ENCODE data around the gene LRRC28.
A peak's percentile ranks its signal among the peaks of the same experiment; 100 is the strongest.

LRRC28 gene

GRCh38 chr15:99250001-99250400, 1.3 kb upstream of the LRRC28 start:
- no peak for DNase-seq

- DNase-seq: no peak
These were observed 806 bp upstream of the LRRC28 start for GRCh38 chr15:99250494-99250856.

DNA sequence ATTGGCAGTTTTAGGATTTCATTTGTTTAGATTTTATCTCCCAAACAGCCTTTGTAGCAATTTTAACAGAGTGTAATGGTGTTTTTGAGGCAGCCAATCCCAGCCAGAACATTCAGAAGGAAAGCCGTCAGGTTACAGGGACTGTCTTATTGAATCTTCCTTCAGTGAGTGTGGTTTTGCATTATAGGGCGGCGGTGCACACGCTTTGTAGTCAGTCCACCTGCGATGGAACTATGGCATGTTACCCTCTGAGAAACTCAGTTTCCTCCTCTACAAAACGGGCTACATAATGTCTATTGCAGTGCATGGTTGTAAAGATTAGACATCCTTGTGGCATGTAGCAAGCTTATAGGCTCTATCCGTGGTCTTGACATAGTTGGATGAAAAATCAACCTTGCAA, 1.0 kb downstream of the LRRC28 start:
- DNase-seq: no peak

DNA sequence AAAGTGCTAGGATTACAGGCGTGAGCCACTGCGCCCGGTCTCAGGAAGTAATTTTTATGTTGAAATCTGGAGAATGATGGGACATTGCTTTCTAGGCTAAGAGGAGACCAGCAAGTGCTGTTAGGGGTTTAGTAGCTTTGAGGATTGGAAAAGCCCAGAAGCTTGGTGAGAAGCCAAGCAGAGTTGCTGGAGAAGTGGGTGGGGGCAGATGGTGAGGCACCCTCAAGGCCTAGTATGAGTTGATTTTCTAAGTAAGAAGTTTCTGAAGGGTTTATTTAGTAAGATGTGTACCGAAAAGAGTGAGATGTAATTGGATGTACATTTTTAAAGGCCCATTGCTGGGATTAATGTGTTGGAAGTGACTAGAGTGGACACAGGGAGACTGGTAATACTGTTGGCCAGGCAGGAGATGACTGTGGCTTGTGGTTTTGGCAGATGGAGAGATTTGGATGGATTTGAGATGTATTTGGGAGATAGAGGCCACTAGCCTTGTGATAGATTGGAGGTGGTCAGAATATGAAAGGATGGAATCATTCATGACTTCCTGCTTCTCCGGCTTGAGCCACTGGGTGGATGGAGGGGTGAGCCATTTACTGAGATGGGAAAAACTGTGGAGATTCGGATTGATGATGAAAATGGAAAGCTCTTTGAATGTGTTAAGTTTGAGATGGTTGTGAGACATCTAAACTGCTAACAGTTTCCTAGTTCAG, 2.3 kb downstream of the LRRC28 start:
- DNase-seq: no peak

DNA sequence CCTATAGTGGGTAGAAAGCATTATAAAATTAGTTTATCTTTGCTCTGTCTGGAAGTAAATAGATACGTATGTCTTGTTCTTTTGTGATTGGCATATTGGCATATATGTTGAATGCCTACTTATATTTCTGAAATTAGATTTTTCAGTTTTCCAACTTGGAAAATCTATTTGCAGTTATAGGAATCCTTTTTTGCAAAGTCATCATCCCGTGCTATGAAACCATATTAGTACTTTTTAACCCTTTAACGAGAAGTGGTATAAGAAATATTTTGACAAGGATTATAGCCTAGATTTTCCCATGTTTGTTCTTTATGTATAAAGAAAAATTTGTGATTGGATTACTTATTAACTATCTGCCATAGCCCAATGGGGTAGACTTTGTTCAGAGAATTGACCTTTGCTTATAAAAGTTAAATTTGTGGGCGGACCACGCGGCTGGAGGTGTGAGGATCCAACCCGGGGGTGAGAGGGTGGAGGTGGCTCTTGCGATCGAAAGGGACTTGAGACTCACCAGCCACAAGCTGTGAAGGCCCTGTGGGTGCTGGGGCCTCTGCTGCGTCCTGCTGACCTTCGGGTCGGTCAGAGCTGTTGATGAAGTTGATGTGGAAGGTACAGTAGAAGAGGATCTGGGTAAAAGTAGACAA, 5.9 kb downstream of the LRRC28 start:
- no peak for DNase-seq

- no peak for DNase-seq
These were observed 12.8 kb downstream of the LRRC28 start for GRCh38 chr15:99264125-99264524.

DNA sequence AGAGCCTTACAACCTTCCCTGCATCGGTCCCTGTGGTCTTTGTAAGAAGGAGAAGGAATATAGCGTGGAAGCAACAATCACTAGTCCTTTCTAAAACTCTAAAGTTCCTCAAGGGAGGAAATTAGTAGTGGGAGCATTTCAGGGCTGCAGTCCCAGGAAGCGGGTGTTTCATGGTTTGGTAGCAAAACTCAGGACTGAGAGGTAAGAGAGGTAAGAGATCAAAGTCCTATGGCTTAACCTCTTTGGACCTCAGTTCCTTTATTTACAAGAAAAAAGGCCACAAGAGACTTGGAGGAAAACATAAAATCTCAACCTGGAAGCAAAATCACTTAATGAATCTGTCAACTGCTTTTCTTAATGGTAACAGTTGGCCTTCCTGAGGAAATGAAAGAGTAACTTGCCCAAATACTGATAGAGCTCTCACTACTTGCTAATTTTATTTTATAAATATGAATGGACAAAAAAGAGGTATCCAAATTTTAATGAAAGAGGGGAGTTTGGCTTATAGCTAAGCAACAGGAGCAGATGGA, 14.3 kb downstream of the LRRC28 start:
- DNase-seq: no peak

DNA sequence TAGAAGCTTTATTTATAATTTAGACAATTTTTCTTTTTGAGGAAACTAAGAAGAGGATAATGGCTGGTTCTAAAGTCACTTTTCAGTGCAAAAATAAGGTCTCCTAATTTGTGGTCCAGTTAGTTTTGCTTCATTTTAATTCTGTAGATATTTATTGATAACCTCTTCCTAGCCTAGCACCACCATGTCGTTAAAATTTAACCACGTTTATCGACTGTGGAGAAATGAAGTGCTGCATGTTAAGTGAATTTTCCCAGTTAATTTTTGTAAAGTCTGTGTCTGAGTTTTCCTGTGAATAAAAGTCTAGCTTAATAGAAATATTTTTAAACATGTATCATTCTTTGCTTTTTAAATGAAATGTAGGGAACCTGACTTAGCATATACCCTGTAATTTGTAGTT, 16.7 kb downstream of the LRRC28 start:
- DNase-seq: no peak

DNA sequence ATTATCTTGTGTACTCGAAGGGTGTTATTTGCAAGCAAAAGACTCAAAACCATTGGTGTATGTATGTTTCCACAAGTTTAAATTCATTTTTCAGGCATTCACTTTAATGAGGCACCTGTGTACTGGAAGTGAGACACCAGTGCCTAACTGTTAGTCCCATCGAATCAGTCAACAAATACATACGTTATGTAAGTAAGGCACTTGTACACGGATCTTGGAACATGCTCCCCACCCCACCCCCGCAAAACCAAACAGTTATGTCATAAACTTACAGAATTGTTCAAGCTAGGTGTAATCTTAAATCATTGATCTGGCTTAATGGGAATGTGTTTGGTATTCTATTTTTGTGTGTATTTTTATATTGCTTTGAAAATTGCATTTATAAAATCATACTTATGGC, 17.1 kb downstream of the LRRC28 start:
- DNase-seq: no peak

DNA sequence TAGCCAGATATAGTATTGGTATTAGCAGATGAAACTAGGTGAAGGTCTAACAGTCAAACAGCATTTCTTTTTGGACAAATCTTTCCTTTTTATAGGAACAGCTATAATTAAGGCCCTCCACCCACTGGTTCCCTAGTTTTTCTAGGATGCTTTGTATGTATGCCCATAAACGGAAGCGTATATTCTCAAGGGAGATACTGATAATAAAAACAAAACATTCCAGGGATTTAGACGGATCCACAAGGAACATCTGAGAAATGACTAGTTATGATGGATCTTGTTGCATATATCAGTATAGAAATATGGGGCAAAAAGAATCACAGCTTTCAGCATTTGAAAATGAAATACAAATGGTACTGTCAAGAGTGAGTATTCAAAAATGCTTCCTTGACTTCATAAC, 22.5 kb downstream of the LRRC28 start:
- DNase-seq: no peak

- no peak for DNase-seq
These were observed 23.8 kb downstream of the LRRC28 start for GRCh38 chr15:99275061-99275460.

GRCh38 chr15:99275525-99276128, 24.3 kb downstream of the LRRC28 start:
- DNase-seq: no peak

GRCh38 chr15:99279290-99279689, 28.0 kb downstream of the LRRC28 start:
- no peak for DNase-seq

GRCh38 chr15:99279827-99280226, 28.5 kb downstream of the LRRC28 start:
- no peak for DNase-seq

DNA sequence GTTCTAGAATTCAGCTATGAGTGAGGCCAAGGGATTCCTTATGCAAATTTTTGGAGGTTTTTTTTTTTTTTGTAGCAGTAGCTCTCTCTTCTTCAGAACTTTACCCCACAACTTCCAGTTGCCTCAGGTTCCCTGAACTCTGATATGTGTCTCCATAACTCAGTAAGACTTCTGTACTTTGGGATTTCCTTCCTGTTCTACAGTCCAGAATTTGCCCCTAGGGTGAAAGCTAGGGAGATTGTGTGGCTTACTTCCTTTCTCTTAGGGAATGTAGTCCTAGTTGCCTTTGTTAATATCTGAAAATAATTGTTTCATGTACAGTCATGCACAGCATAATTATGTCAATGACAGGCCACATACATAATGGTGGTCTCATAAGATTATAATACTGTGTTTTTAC, 30.8 kb downstream of the LRRC28 start:
- peak; percentile 20 for DNase-seq

DNA sequence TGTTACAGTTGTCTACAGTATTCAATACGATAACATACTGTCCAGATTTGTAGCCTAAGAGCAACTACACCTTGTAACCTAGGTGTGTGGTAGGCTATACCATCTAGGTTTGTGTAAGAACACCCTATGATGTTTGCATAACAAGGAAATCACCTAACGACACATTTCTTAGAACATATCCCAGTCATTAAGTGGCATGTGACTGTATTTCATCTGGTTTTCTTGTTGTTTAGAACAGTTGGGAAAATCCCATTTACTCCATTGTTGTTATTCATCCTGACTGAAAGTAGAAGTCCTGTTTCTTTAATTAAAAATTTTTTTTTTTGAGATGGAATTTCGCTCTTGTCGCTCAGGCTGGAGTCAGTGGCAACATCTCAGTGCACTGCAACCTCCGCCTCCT, 31.3 kb downstream of the LRRC28 start:
- peak; percentile 76 for DNase-seq

- DNase-seq: peak; percentile 50
These were observed 32.4 kb downstream of the LRRC28 start for GRCh38 chr15:99283717-99284116.

GRCh38 chr15:99291643-99292042, 40.4 kb downstream of the LRRC28 start:
- DNase-seq: no peak

DNA sequence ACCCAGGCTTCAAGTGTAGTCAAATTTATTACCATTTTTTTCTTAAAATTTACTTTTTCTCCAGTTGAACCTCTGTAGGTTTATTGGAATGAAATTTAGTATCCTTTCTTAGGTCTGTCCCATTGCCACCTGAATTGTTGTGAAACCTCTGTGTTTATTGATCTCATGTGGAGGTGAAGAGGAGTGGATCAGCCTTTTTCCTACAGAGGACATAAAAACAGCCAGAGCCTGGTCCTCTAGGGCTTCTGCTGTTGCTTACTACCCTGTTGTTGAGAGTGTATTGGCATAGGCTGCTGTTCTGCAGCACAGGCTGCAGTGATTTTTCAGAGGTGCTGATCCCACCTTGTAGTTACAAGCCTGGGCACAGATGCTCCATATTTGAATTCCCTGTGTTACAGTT, 44.6 kb downstream of the LRRC28 start:
- DNase-seq: no peak

DNA sequence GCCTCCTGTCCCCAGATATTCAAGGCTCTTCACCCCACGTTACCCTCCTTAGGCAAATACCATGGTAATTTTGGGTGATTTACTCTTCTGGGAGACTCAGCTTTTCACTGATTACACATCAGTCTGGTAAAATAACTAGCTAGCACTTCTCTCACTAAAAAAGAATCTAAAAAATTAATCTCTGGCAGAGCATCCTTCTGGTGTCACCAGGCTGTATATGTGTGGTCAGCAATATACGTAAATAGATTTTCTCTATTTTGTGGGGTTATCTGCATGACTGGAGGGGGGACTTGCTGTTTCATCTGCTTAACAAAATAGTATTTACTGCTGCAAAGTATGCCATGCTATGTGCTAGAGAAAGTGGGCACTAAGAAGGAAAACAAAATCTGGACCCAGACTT, 45.1 kb downstream of the LRRC28 start:
- no peak for DNase-seq

DNA sequence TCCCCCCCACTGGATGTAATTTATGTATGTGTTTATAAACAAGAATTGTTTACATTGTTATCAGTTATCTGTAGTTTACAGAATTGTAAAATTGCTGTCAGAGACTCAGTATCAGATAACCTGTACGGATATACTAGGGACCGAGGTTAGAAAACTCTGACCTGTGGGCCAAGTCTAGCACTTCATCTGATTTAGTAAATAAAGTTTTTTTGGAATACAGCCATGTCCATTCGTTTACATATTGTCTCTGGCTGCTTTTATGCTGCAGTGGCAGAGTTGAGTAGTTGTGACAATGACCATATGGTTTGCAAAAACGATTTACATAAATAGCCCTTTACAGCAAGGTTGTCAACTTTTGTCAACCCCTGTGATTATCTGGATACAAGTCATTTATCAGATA, 52.6 kb downstream of the LRRC28 start:
- no peak for DNase-seq

- no peak for DNase-seq
These were observed 54.7 kb downstream of the LRRC28 start for GRCh38 chr15:99305761-99306505.

- DNase-seq: no peak
These were observed 55.5 kb downstream of the LRRC28 start for GRCh38 chr15:99306694-99307338.

Data from inflammatory macrophage treated with lipopolysaccharide for 4 hours (primary cell).